Measurements from ENCODE around the gene MON2. TPM values are rescaled to one million over a fixed set of nuclear protein-coding genes. Genes with fewer than 3 reads are reported as not detected.
"Not testable (repeated sequence)": the region's sequence is repeated elsewhere in the genome, so short reads cannot be mapped to it uniquely, and the experiment has no call there.

The MON2 gene
- total RNA-seq, 1 donor from 2014 or later = 54.0 TPM

- peak; percentile 58 for DNase-seq (ENCODE audit: low read depth)
Observed at GRCh38 chr12:62481843-62482540, 15.4 kb downstream of the MON2 start.

GRCh38 chr12:62482769-62483168, 16.1 kb downstream of the MON2 start:
- no peak for DNase-seq (ENCODE audit: low read depth)

- DNase-seq (ENCODE audit: low read depth) = peak; percentile 38
Observed at GRCh38 chr12:62484233-62484632, 17.6 kb downstream of the MON2 start.

- no peak for DNase-seq (ENCODE audit: low read depth)
Observed at GRCh38 chr12:62505786-62506185, 39.2 kb downstream of the MON2 start.

- DNase-seq (ENCODE audit: low read depth) = no peak
Observed at GRCh38 chr12:62512901-62513300, 46.3 kb downstream of the MON2 start.

GRCh38 chr12:62514080-62514479, 47.5 kb downstream of the MON2 start:
- DNase-seq (ENCODE audit: low read depth) = not testable (repeated sequence)

- DNase-seq (ENCODE audit: low read depth) = no peak
Observed at GRCh38 chr12:62516927-62517326, 50.3 kb downstream of the MON2 start.

GRCh38 chr12:62517887-62518286, 51.3 kb downstream of the MON2 start:
- DNase-seq (ENCODE audit: low read depth) = no peak

GRCh38 chr12:62519043-62519442, 52.4 kb downstream of the MON2 start:
- no peak for DNase-seq (ENCODE audit: low read depth)

GRCh38 chr12:62520361-62520760, 53.7 kb downstream of the MON2 start:
- no peak for DNase-seq (ENCODE audit: low read depth)

GRCh38 chr12:62522984-62523383, 56.4 kb downstream of the MON2 start:
- peak; percentile 50 for DNase-seq (ENCODE audit: low read depth)

GRCh38 chr12:62523619-62524018, 57.0 kb downstream of the MON2 start:
- DNase-seq (ENCODE audit: low read depth) = peak; percentile 34

GRCh38 chr12:62525271-62525670, 58.6 kb downstream of the MON2 start:
- DNase-seq (ENCODE audit: low read depth) = no peak

- no peak for DNase-seq (ENCODE audit: low read depth)
Observed at GRCh38 chr12:62530596-62530995, 64.0 kb downstream of the MON2 start.

- no peak for DNase-seq (ENCODE audit: low read depth)
Observed at GRCh38 chr12:62532333-62532732, 65.7 kb downstream of the MON2 start.

- peak; percentile 38 for DNase-seq (ENCODE audit: low read depth)
Observed at GRCh38 chr12:62533087-62533754, 66.6 kb downstream of the MON2 start.

GRCh38 chr12:62533755-62534107, 67.1 kb downstream of the MON2 start:
- DNase-seq (ENCODE audit: low read depth) = peak; percentile 84

- DNase-seq (ENCODE audit: low read depth) = no peak
Observed at GRCh38 chr12:62536546-62536945, 69.9 kb downstream of the MON2 start.

- peak; percentile 36 for DNase-seq (ENCODE audit: low read depth)
Observed at GRCh38 chr12:62537551-62537950, 70.9 kb downstream of the MON2 start.

GRCh38 chr12:62540354-62540753, 73.7 kb downstream of the MON2 start:
- no peak for DNase-seq (ENCODE audit: low read depth)

- DNase-seq (ENCODE audit: low read depth) = no peak
Observed at GRCh38 chr12:62542814-62543213, 76.2 kb downstream of the MON2 start.

- no peak for DNase-seq (ENCODE audit: low read depth)
Observed at GRCh38 chr12:62543324-62543723, 76.7 kb downstream of the MON2 start.

- DNase-seq (ENCODE audit: low read depth) = no peak
Observed at GRCh38 chr12:62543741-62544140, 77.1 kb downstream of the MON2 start.
